ENCODE measurements around the gene PHOX2A.

The PHOX2A gene

DNA sequence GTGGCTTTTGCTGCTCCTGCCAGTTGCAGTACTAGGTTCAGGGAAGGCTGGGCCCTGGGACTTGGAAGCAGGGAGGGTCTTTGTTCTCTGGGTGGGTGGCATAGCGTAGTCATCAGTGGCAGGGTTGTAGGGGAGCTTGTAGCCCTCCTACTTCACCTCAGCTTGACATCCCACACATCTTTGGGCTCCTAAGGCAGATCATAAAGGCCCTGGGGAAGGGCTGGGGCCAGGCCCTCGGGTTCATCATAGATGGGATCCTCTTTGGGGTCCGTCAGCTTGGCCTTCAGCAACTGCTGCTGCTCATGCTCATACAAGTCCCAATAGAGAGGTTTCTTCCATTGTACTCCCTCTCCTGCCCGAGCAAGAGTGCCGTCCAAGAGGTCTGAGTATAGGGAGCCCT lies 6.0 kb upstream of the PHOX2A start:
- no peak for DNase-seq (ENCODE audit: low read depth in 2 of 2)

GRCh38 chr11:72247584-72247983 lies 3.6 kb upstream of the PHOX2A start:
- DNase-seq (ENCODE audit: low read depth in 2 of 2), result no peak

GRCh38 chr11:72245263-72245816 lies 1.4 kb upstream of the PHOX2A start:
- no peak for DNase-seq (ENCODE audit: low read depth in 2 of 2)

- DNase-seq (ENCODE audit: low read depth in 2 of 2), result no peak
Observed at GRCh38 chr11:72244361-72245262, 636 bp upstream of the PHOX2A start.

GRCh38 chr11:72243173-72244059 lies 560 bp downstream of the PHOX2A start:
- no peak for DNase-seq (ENCODE audit: low read depth in 2 of 2)

GRCh38 chr11:72242141-72242540 lies 1.8 kb downstream of the PHOX2A start:
- no peak for DNase-seq (ENCODE audit: low read depth in 2 of 2)

GRCh38 chr11:72241291-72241781 lies 2.6 kb downstream of the PHOX2A start:
- no peak for DNase-seq (ENCODE audit: low read depth in 2 of 2)

- no peak for DNase-seq (ENCODE audit: low read depth in 2 of 2)
Observed at GRCh38 chr11:72240461-72241290, 3.3 kb downstream of the PHOX2A start.

DNA sequence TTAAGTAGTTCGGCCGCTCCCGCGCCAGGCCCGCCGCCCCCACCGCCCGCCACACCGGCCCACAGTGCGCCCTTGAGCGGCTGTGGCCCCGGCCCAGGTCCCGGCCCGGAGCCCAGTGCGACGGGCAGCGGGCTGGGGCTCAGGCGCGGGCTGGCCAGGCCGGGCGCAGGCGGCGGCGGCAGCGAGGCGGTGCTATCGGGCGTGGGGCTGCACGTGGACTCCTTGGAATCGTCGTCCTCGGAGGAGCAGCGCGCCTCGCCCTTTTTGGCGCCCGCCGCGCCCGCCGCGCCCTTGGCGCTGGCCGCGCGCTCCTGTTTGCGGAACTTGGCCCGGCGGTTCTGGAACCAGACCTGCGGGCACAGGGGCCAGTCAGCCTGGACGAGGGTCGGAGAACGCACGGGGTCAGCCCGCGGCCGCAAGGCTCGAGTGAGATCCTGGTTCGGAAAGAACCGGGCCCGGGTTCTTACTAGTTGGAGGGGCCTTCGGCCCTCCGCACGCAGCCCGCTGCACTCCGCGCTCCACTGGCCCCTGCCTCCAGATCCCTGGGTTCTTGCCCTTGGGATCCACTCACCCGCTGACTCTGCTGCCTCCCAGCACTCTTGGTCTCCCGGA lies 4.0 kb downstream of the PHOX2A start:
- no peak for DNase-seq (ENCODE audit: low read depth in 2 of 2)

- DNase-seq (ENCODE audit: low read depth in 2 of 2), result no peak
Observed at GRCh38 chr11:72239313-72239848, 4.6 kb downstream of the PHOX2A start.

- DNase-seq (ENCODE audit: low read depth in 2 of 2), result no peak
Observed at GRCh38 chr11:72238492-72239312, 5.3 kb downstream of the PHOX2A start.

GRCh38 chr11:72238040-72238450 lies 5.9 kb downstream of the PHOX2A start:
- DNase-seq (ENCODE audit: low read depth in 2 of 2), result peak; percentile 34 to 59

- DNase-seq (ENCODE audit: low read depth in 2 of 2), result no peak
Observed at GRCh38 chr11:72237112-72237931, 6.7 kb downstream of the PHOX2A start.

- no peak for DNase-seq (ENCODE audit: low read depth in 2 of 2)
Observed at GRCh38 chr11:72236774-72237111, 7.2 kb downstream of the PHOX2A start.

DNA sequence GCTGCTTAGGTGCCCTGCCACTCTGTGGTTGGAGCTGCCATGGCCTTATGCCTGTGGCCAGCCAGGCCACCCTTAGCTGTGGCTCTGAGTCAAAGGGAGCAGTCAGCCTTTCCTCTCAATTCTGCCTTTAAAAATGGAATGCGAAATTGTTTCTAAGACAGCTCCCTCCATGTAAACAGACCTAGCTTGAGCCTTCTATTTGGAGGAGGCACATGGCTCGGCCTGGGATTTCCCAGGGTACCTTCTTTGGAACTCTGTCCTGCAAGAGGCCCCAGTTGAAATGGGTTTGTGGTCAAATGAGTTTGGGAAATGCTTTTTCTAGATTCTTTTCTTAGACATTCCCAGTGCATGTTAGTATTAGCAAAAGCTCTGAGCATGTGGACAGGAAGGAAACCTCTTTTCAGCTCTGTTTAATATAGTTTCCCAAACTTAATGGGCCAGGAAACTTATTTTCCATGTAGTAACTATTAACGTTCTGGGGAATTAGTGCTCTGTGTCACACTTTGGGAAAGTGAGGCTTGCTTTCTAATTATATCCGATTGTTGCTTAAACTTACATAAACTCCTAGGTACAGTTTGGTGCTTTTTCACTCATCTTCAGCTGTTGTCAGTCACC lies 7.8 kb downstream of the PHOX2A start:
- no peak for DNase-seq (ENCODE audit: low read depth in 2 of 2)

DNA sequence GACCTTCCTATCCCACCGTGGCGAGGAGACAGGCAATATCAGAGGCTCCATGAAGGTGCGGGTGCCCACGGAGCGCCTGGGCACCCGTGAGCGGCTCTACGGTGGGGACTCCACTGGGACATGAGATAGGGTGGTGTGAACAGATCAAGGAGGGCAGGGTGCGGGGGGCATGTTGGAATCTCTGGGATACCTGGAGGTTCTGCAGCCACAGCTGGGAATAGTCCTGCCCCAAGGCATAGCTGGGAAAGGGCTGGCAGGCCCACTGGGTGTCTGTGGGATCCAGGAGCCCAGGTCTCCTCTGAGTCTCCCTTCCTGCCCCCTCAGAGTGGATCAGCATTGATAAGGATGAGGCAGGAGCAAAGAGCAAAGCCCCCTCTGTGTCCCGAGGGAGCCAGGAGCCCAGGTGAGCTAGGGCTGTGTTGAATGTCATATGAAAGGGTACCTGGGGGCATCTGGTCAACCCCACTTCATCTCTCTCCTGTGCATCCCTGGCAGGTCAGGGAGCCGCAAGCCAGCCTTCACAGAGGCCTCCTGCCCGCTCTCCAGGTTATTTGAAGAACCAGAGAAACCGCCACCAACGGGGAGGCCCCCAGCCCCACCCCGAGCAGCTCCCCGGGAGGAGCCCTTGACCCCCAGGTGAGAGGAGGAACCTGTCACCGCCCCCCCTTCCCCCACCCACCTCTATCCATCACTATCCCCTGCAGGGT lies 8.5 kb downstream of the PHOX2A start:
- no peak for DNase-seq (ENCODE audit: low read depth in 2 of 2)

GRCh38 chr11:72234920-72235319 lies 9.1 kb downstream of the PHOX2A start:
- DNase-seq (ENCODE audit: low read depth in 2 of 2), result no peak

GRCh38 chr11:72234514-72234830 lies 9.5 kb downstream of the PHOX2A start:
- DNase-seq (ENCODE audit: low read depth in 2 of 2), result no peak
